GM19193 (cell line): ENCODE data around the gene ZNF619.

Experiments used
- POLR2A ChIP-seq: IDR thresholded peaks from 4 replicates; pipeline ENCODE4 v1.6.1; 2011; ENCODE audit not compliant: insufficient read depth, insufficient read length; ENCODE audit errors: extremely low read depth

The ZNF619 gene

GRCh38 chr3:40505599-40506462 lies 28.9 kb downstream of the ZNF619 start, which contains the start of gene ZNF620:
TSS of gene ZNF620 (plus strand) at chr3:40506039. CDS start at chr3:40506353, 314 bp downstream.
- peak; percentile 65 for TF ChIP-seq POLR2A

GRCh38 chr3:40511031-40511718 lies 34.3 kb downstream of the ZNF619 start:
- no peak for TF ChIP-seq POLR2A

GRCh38 chr3:40516201-40516600 lies 39.3 kb downstream of the ZNF619 start:
- TF ChIP-seq POLR2A = no peak

- no peak for TF ChIP-seq POLR2A
Observed at GRCh38 chr3:40518067-40518466, 41.1 kb downstream of the ZNF619 start.

- no peak for TF ChIP-seq POLR2A
Observed at GRCh38 chr3:40518848-40519247, 41.9 kb downstream of the ZNF619 start.

- no peak for TF ChIP-seq POLR2A
Observed at GRCh38 chr3:40521254-40521653, 44.3 kb downstream of the ZNF619 start.

- TF ChIP-seq POLR2A = no peak
Observed at GRCh38 chr3:40523781-40524180, 46.9 kb downstream of the ZNF619 start.

- no peak for TF ChIP-seq POLR2A
Observed at GRCh38 chr3:40524222-40524567, 47.3 kb downstream of the ZNF619 start.

GRCh38 chr3:40524568-40525285 lies 47.8 kb downstream of the ZNF619 start, which contains the start of gene ZNF621:
TSS of gene ZNF621 (plus strand) at chr3:40524960. CDS start at chr3:40525841, 881 bp downstream.
- peak; percentile 96 for TF ChIP-seq POLR2A

- no peak for TF ChIP-seq POLR2A
Observed at GRCh38 chr3:40528426-40528825, 51.5 kb downstream of the ZNF619 start.

GRCh38 chr3:40532252-40532651 lies 55.3 kb downstream of the ZNF619 start:
- TF ChIP-seq POLR2A = no peak

GRCh38 chr3:40534283-40534682 lies 57.4 kb downstream of the ZNF619 start:
- TF ChIP-seq POLR2A = no peak
